SH-SY5Y (cell line): ENCODE measurements around the gene KRTAP20-1.

Source experiments
- GATA2 ChIP-seq: IDR thresholded peaks from 2 replicates; pipeline ENCODE4 v1.6.1; 2011; ENCODE audit warnings: mild to moderate bottlenecking, low read depth, low read length
- GATA3 ChIP-seq: IDR thresholded peaks from 2 replicates; pipeline ENCODE4 v1.6.1; 2011; ENCODE audit warnings: low read depth, mild to moderate bottlenecking, low read length, moderate library complexity

DNA sequence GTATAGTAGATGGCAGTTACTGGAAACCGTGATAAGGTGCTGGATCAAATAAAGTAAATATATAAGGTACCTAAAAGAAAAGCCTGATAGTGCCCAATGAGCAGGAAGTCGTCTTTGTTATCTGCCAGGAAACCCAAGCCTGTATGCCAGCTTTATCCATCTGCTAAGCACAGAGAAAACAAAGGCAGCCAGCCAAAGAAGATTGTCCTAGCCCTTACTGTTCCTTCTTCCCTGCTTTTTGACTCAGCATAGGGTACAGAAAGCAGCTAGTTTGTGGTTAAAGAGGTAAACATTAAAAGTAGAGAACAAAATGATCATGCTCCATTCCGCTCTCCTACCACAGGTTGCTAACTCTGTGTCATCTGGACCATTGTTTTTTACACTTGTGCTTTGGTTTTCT lies 36.1 kb upstream of the KRTAP20-1 start:
- TF ChIP-seq GATA2, result no peak
- no peak for TF ChIP-seq GATA3
